ENCODE data around the gene DUSP16. TPM values are rescaled to one million over a fixed set of nuclear protein-coding genes. Genes with fewer than 3 reads are reported as not detected.

DUSP16 gene
- total RNA-seq, 1 experiment from 2014 or later = 4.4 TPM

GRCh38 chr12:12564911-12565310, 2.2 kb upstream of the DUSP16 start:
- Histone ChIP-seq H3K27me3 (ENCODE audit: low read length) (no peaks in the 10 kb centered on the region), H3K36me3 (ENCODE audit: low read depth, low read length) (no peaks in the 10 kb centered on the region; the same call in 1 of the 2 replicates), H3K4me1 (ENCODE audit: insufficient read depth, low read length) (peaks cover 14% of the 10 kb centered on the region), H3K9ac (ENCODE audit: low read length) (no peak overlapping the region), H3K9me3 (ENCODE audit: low read length) (0 out of 2 replicates have a peak, but pooled peaks cover 8% of the 10 kb centered on the region), H3K27ac (ENCODE audit: low read length) (no peak overlapping the region), H3K4me2 (ENCODE audit: low read length) (no peak overlapping the region), H2AFZ (ENCODE audit: low read length) (no peak overlapping the region), H4K20me1 (ENCODE audit: low read length) (no peaks in the 10 kb centered on the region), H3K4me3 (ENCODE audit: low read length) (no peak overlapping the region), H3K9me2 (replicated peaks; ENCODE audit: low read length) (no peaks in the 10 kb centered on the region), H3K79me2 (ENCODE audit: low read length) (peaks cover 16% of the 10 kb centered on the region), H3F3A (ENCODE audit: low read length, unreplicated experiment) (peaks cover 4% of the 10 kb centered on the region)
- TF ChIP-seq EZH2phosphoT487 (IDR thresholded peaks at IDR 0.05; ENCODE audit: borderline replicate concordance, low read length) (no peak), EZH2 (IDR thresholded peaks at IDR 0.05; ENCODE audit: low read length, unreplicated experiment) (no peak)
- TF ChIP-seq, protein P1, sequence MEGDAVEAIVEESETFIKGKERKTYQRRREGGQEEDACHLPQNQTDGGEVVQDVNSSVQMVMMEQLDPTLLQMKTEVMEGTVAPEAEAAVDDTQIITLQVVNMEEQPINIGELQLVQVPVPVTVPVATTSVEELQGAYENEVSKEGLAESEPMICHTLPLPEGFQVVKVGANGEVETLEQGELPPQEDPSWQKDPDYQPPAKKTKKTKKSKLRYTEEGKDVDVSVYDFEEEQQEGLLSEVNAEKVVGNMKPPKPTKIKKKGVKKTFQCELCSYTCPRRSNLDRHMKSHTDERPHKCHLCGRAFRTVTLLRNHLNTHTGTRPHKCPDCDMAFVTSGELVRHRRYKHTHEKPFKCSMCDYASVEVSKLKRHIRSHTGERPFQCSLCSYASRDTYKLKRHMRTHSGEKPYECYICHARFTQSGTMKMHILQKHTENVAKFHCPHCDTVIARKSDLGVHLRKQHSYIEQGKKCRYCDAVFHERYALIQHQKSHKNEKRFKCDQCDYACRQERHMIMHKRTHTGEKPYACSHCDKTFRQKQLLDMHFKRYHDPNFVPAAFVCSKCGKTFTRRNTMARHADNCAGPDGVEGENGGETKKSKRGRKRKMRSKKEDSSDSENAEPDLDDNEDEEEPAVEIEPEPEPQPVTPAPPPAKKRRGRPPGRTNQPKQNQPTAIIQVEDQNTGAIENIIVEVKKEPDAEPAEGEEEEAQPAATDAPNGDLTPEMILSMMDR (conservative IDR thresholded peaks at IDR 0.05; ENCODE audit: low read depth, low read length) = no peak
- POLR2A ChIA-PET (ENCODE audit: unreplicated experiment) = no interaction called here
- BruUV-seq (replicated peaks) = no TSS peak
- ATAC-seq (no peak), DNase-seq (peak; percentile 19)
- CTCF ChIA-PET = no interaction called here
- intact Hi-C loops (cut with micrococcal nuclease) = loop anchor here (5.0 to 10.0 kb wide), 4 partner anchors 47 to 168 kb away; partner anchors contain the start of gene CREBL2

DNA sequence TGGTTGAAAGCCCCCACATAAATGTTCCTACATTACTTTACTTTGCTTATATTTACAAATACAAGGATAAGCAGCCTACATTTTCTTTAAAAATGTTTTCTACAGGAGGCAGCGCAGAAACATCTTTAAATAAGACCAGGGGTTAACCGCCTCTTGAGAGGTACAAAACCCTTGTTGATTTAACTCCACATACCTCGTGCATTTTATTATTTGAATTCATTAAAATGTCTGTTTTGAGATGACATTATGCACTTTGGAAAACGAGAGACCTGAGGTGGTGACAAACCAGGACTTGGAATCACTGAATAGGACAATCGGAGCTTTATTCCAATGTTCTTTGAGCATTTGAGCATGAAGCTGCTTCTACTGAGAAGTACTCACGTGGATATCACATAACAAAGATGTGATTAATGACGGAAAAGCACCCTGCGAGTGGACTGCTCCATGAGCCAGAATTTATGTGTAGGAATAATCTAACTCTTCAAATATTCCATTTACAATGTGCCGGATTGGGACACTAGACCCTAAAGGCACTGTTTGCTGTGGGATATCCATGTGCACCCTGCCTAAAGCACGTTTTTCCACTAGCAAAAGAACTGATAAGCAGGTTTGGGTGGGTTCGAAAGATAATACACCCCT, 746 bp upstream of the DUSP16 start:
- POLR2A ChIA-PET (ENCODE audit: unreplicated experiment) = interaction anchor here (0.6 kb wide), 1 partner anchor 250 kb away, joined by 4 read pairs; the partner anchor contains the start of gene DDX47
- peak overlapping the region; percentile 85 for H3K4me2 ChIP-seq (ENCODE audit: low read length)
- peak overlapping the region; percentile 88 for H2AFZ ChIP-seq (ENCODE audit: low read length)
- intact Hi-C loops (cut with micrococcal nuclease) = loop anchor here (1.0 to 10.0 kb wide), 6 partner anchors 49 to 187 kb away; partner anchors contain the start of gene CREBL2
- peak overlapping the region; percentile 90 for H3K4me3 ChIP-seq (ENCODE audit: low read length)
- 0 out of 2 replicates have a peak, but pooled peaks cover 8% of the 10 kb centered on the region for H3K9me3 ChIP-seq (ENCODE audit: low read length)
- peak overlapping the region; percentile 97 for H3K9ac ChIP-seq (ENCODE audit: low read length)
- peaks cover 31% of the 10 kb centered on the region for H3K79me2 ChIP-seq (ENCODE audit: low read length)
- peak overlapping the region; percentile 98 for H3K27ac ChIP-seq (ENCODE audit: low read length)
- H3K27me3 ChIP-seq (ENCODE audit: low read length) = no peaks in the 10 kb centered on the region
- no peaks in the 10 kb centered on the region for H4K20me1 ChIP-seq (ENCODE audit: low read length)
- ATAC-seq (no peak), DNase-seq (no peak)
- TF ChIP-seq EZH2 (IDR thresholded peaks at IDR 0.05; ENCODE audit: low read length, unreplicated experiment) = no peak
- TF ChIP-seq EZH2phosphoT487 (IDR thresholded peaks at IDR 0.05; ENCODE audit: borderline replicate concordance, low read length) = no peak
- TF ChIP-seq, protein P1 (conservative IDR thresholded peaks at IDR 0.05; ENCODE audit: low read depth, low read length) = no peak
- peaks cover 23% of the 10 kb centered on the region for H3K4me1 ChIP-seq (ENCODE audit: insufficient read depth, low read length)
- H3K36me3 ChIP-seq (ENCODE audit: low read depth, low read length) = no peaks in the 10 kb centered on the region; the same call in 1 of the 2 replicates
- no TSS peak for BruUV-seq (replicated peaks)
- H3K9me2 ChIP-seq (replicated peaks; ENCODE audit: low read length) = no peaks in the 10 kb centered on the region
- H3F3A ChIP-seq (ENCODE audit: low read length, unreplicated experiment) = peaks cover 4% of the 10 kb centered on the region
- CTCF ChIA-PET = interaction anchor here (0.5 to 0.7 kb wide), 2 partner anchors 24 to 73 kb away, joined by 3 read pairs; no protein-coding TSS in a partner anchor

All from PC-3 (cell line).